AG04450 (cell line): Measurements from ENCODE around the gene ZBTB4. TPM values are rescaled to one million over a fixed set of nuclear protein-coding genes. Genes with fewer than 3 reads are reported as not detected.

Experiments
- CTCF ChIA-PET: fragments of 300-600, 350-600 bp; formaldehyde crosslinking; extraction: SDS; loops from one replicate; lab custom pipeline; 2022; ENCODE audit warnings: antibody characterized with exemption, inconsistent platforms; lab: Charles Lee
- POLR2A ChIA-PET: fragments of 350-600 bp; formaldehyde crosslinking; extraction: SDS; loops from one replicate; lab custom pipeline; 2021; ENCODE audit warnings: antibody characterized with exemption, inconsistent platforms; lab: Yijun Ruan, JAX
- DNase-seq: peaks from one replicate; pipeline ENCODE4 v3.0.0-alpha.2; 2011; ENCODE audit warnings: low read depth, low spot score
- H3K27ac ChIP-seq: one replicate; pipeline ENCODE4 v1.5.1; 2012; ENCODE audit warnings: low read depth, low read length, control low read depth
- H3K27me3 ChIP-seq: one replicate; pipeline ENCODE4 v1.6.0; 2012; ENCODE audit warnings: low read length; ENCODE audit not compliant: control insufficient read depth, insufficient read depth
- H3K4me3 ChIP-seq: 2 replicates; pipeline ENCODE4 v1.5.1; 2011; ENCODE audit warnings: mild to moderate bottlenecking, low read depth, low read length, control low read depth
- H3K9me3 ChIP-seq: 2 replicates; pipeline ENCODE4 v1.5.1; 2012; ENCODE audit warnings: low read length; ENCODE audit not compliant: control insufficient read depth, insufficient read depth
- polyA plus RNA-seq: library from polyadenylated mRNA; depleted of rRNA; stranded (reverse); fragments of >200 nt; gene quantifications from 2 replicates; pipeline ENCODE4 v1.2.3, GENCODE V29; 2011
- TF ChIP-seq, protein P1 (sequence below): IDR thresholded peaks from 2 replicates; pipeline ENCODE4 v1.5.1; 2011; ENCODE audit warnings: low read depth, low read length, control low read depth, inconsistent platforms

Gene ZBTB4
- polyA plus RNA-seq, 1 experiment = 18.8 TPM

DNA sequence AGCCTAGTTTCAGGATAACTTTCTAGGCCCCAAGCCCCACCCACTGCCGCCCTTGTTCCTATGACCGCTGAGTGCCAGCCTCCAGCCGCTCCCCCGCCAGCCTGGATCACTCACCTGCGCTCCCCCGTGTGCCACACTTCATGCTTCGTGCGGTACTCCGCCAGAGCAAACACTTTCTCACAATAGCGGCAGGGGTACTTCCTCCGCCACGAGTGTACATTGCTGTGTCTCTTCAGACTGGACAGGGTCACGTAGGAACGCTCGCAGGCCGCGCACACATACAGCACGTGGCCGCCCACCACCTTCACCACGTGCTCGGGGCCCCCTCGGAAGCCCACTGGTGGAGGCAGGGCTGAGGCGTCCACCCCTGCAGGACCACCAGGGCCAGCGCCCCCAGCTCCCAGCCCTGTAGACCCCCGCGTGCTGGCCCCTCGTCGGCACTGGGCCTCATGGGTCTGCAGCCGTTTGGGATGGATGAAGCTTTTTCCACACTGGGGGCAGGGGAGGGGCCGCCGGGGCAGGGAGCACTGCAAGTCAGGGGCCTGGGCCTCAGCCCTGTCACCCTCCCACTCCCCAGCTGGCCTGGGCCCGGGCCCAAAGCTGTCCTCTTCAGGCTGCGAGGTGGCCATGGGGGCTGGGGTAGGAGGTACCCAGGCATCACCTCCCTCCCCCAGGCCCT, 13.7 kb downstream of the ZBTB4 start:
- ChIA-PET CTCF (no interaction called here), POLR2A (interaction anchor here (0.5 to 1.4 kb wide), 2 partner anchors 12 to 41 kb away, joined by 4 to 5 read pairs; no protein-coding TSS in a partner anchor)
- TF ChIP-seq, protein P1, sequence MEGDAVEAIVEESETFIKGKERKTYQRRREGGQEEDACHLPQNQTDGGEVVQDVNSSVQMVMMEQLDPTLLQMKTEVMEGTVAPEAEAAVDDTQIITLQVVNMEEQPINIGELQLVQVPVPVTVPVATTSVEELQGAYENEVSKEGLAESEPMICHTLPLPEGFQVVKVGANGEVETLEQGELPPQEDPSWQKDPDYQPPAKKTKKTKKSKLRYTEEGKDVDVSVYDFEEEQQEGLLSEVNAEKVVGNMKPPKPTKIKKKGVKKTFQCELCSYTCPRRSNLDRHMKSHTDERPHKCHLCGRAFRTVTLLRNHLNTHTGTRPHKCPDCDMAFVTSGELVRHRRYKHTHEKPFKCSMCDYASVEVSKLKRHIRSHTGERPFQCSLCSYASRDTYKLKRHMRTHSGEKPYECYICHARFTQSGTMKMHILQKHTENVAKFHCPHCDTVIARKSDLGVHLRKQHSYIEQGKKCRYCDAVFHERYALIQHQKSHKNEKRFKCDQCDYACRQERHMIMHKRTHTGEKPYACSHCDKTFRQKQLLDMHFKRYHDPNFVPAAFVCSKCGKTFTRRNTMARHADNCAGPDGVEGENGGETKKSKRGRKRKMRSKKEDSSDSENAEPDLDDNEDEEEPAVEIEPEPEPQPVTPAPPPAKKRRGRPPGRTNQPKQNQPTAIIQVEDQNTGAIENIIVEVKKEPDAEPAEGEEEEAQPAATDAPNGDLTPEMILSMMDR = no peak
- no peaks in the 10 kb centered on the region for H3K27me3 ChIP-seq
- H3K4me3 ChIP-seq = no peak overlapping the region
- H3K27ac ChIP-seq = no peak overlapping the region
- H3K9me3 ChIP-seq = no peaks in the 10 kb centered on the region
- DNase-seq = no peak

DNA sequence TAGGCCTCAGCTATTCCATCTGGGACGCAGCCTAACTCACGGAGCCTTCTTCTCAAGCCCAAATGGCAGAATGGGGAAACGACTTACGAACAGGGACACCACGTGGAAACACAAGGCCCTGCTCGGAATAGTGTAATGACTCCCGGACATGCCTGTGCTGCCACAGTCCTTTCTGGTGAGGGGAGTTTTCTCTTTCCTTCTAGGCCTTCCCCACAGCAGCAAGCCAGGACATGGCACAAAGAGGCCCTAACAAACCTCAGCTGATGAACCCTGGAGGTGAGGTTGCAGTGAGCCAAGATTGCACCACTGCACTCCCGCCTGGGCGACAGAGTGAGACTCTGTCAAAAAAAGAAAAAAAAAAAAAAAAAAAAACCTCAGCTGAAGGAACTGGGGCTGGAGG, 15.3 kb downstream of the ZBTB4 start:
- Histone ChIP-seq H3K4me3 (no peak overlapping the region), H3K27me3 (no peaks in the 10 kb centered on the region), H3K27ac (no peak overlapping the region), H3K9me3 (no peaks in the 10 kb centered on the region)
- TF ChIP-seq, protein P1 = no peak
- CTCF ChIA-PET = interaction anchor here (0.6 to 1.0 kb wide), 2 partner anchors 50 to 97 kb away, joined by 3 read pairs; no protein-coding TSS in a partner anchor
- POLR2A ChIA-PET = no interaction called here
- DNase-seq = no peak

DNA sequence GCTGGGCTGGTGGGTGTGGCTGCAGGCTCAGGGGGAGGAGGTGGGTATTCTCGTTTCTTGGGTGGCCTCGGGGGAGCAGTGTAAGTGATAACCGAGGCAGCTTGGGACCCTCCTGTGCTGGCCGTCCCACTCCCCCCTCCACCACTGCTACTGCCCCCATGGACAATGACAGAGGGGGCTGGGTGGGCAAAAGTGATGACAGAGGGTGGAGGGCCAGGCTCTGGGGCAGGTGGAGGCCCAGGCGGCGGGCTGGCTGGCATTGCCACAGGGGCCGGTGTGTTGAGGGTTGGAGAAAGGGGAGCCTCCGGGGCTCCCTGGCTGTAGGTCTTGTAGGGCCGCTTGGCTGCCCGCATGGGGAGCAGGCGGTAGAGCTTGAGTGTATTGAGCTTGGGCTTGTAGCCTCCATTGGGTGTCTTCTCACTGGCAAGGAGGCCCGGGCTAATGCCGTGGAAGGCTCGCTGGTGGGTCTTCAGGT, 16.0 kb downstream of the ZBTB4 start:
- POLR2A ChIA-PET = no interaction called here
- H3K4me3 ChIP-seq = no peak overlapping the region
- no peak for DNase-seq

DNA sequence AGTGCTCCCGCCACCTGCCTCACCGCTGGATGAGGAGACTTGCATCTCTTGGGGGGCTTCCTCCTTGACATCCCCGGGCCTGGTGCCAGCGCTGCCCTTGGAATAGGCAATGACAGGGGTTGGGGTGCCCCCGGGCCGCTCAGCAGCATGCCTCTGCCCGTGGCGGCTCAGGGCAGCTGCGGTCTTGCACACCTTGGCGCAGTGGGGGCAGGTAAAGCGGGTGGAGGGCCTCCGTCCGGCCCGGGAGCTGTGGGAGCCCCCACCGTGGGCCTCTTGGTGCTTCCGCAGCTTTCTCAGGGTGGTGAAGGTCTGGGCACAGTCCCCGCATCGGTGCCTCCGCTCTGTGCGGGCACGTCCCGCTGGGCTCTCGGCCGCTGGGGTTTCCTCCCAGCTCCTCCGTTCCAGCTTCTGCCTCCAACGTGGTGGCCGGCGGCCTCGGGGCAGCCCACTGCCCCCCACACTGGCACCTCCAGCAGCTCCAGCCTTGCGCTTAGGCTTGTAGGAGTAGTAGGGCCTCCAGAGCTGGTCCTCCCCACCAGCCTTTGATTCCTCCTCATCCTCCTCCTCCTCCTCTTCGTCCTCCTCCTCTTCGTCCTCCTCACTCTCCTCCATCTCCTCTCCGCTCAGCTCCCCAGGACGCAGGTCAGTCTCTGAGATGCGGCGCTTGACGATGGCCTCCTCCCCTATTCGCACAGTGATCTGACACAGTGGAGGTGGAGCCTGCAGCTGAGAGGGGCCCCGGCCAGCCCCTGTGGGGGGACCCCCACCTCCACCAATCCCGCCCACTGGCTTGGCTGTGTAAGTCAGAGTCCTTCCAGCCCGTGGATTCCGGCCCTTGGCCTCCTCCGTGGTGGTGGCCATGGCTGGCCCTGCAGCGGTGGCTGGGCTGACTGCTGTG, 16.7 kb downstream of the ZBTB4 start:
- CTCF ChIA-PET = no interaction called here
- DNase-seq = no peak

More for the DNA sequence above, 16.0 kb downstream of the ZBTB4 start:
- TF ChIP-seq, protein P1 = no peak
- CTCF ChIA-PET = interaction anchor here (1.0 kb wide), 1 partner anchor 51 kb away, joined by 3 read pairs; no protein-coding TSS in a partner anchor
- Histone ChIP-seq H3K9me3 (no peaks in the 10 kb centered on the region), H3K27ac (no peak overlapping the region), H3K27me3 (no peaks in the 10 kb centered on the region)

More for the DNA sequence above, 16.7 kb downstream of the ZBTB4 start:
- H3K27ac ChIP-seq = no peak overlapping the region
- no peaks in the 10 kb centered on the region for H3K9me3 ChIP-seq
- no peak overlapping the region for H3K4me3 ChIP-seq
- POLR2A ChIA-PET = interaction anchor here (0.7 kb wide), 1 partner anchor 72 kb away, joined by 3 read pairs; no protein-coding TSS in a partner anchor
- TF ChIP-seq, protein P1 = no peak
- no peaks in the 10 kb centered on the region for H3K27me3 ChIP-seq
